ENCODE measurements around the gene LY6G6F. TPM values are rescaled to one million over a fixed set of nuclear protein-coding genes. Genes with fewer than 3 reads are reported as not detected.

The LY6G6F gene
- total RNA-seq, 1 experiment from 2014 or later, result not detected

Other genes starting within 250 kb of the LY6G6F start
- gene MICB, start 208.7 kb upstream of the LY6G6F start, total RNA-seq (2022; extraction: Qiagen RNA extraction; ENCODE audit: low read depth), result 6.2 to 8.4 TPM (median 7.1 TPM) in 5 replicates
- gene MCCD1, start 177.9 kb upstream of the LY6G6F start, total RNA-seq (2022; extraction: Qiagen RNA extraction; ENCODE audit: low read depth), result not detected in 5 replicates
- gene DDX39B, start 164.9 kb upstream of the LY6G6F start, total RNA-seq (2022; extraction: Qiagen RNA extraction; ENCODE audit: low read depth), result 324 to 377 TPM (median 358 TPM) in 5 replicates
- 0.55 to 1.2 TPM (median 0.83 TPM) in 5 replicates for gene ATP6V1G2, start 160.3 kb upstream of the LY6G6F start, total RNA-seq (2022; extraction: Qiagen RNA extraction; ENCODE audit: low read depth)
- 10.4 to 11.2 TPM (median 11.1 TPM) in 5 replicates for gene NFKBIL1, start 159.3 kb upstream of the LY6G6F start, total RNA-seq (2022; extraction: Qiagen RNA extraction; ENCODE audit: low read depth)
- 0.17 to 0.34 TPM in 2 of 5 replicates, not detected in the others for gene LTA, start 134.6 kb upstream of the LY6G6F start, total RNA-seq (2022; extraction: Qiagen RNA extraction; ENCODE audit: low read depth)
- gene TNF, start 131.3 kb upstream of the LY6G6F start, total RNA-seq (2022; extraction: Qiagen RNA extraction; ENCODE audit: low read depth), result 0.16 TPM in 1 of 5 replicates, not detected in the others
- gene LTB, start 124.4 kb upstream of the LY6G6F start, total RNA-seq (2022; extraction: Qiagen RNA extraction; ENCODE audit: low read depth), result 0.21 to 0.65 TPM (median 0.29 TPM) in 4 of 5 replicates, not detected in the other
- gene LST1, start 120.6 kb upstream of the LY6G6F start, total RNA-seq (2022; extraction: Qiagen RNA extraction; ENCODE audit: low read depth), result 0.30 to 0.66 TPM in 2 of 5 replicates, not detected in the others
- not detected in 5 replicates for gene NCR3, start 113.9 kb upstream of the LY6G6F start, total RNA-seq (2022; extraction: Qiagen RNA extraction; ENCODE audit: low read depth)
- not detected in 5 replicates for gene AIF1, start 91.6 kb upstream of the LY6G6F start, total RNA-seq (2022; extraction: Qiagen RNA extraction; ENCODE audit: low read depth)
- 66.6 to 89.8 TPM (median 85.0 TPM) in 5 replicates for gene PRRC2A, start 86.2 kb upstream of the LY6G6F start, total RNA-seq (2022; extraction: Qiagen RNA extraction; ENCODE audit: low read depth)
- gene BAG6, start 54.2 kb upstream of the LY6G6F start, total RNA-seq (2022; extraction: Qiagen RNA extraction; ENCODE audit: low read depth), result 114 to 149 TPM (median 138 TPM) in 5 replicates
- gene APOM, start 51.0 kb upstream of the LY6G6F start, total RNA-seq (2022; extraction: Qiagen RNA extraction; ENCODE audit: low read depth), result 2.6 to 4.5 TPM (median 3.1 TPM) in 5 replicates
- gene C6orf47, start 46.1 kb upstream of the LY6G6F start, total RNA-seq (2022; extraction: Qiagen RNA extraction; ENCODE audit: low read depth), result 10.6 to 12.7 TPM (median 12.1 TPM) in 5 replicates
- 8.2 to 10.4 TPM (median 9.7 TPM) in 5 replicates for gene GPANK1, start 41.9 kb upstream of the LY6G6F start, total RNA-seq (2022; extraction: Qiagen RNA extraction; ENCODE audit: low read depth)
- gene CSNK2B, start 40.8 kb upstream of the LY6G6F start, total RNA-seq (2022; extraction: Qiagen RNA extraction; ENCODE audit: low read depth), result 167 to 186 TPM (median 177 TPM) in 5 replicates
- gene LY6G5B, start 36.9 kb upstream of the LY6G6F start, total RNA-seq (2022; extraction: Qiagen RNA extraction; ENCODE audit: low read depth), result 3.6 to 5.4 TPM (median 4.3 TPM) in 5 replicates
- 1.3 to 2.5 TPM (median 1.7 TPM) in 5 replicates for gene LY6G5C, start 25.8 kb upstream of the LY6G6F start, total RNA-seq (2022; extraction: Qiagen RNA extraction; ENCODE audit: low read depth)
- 12.8 to 19.4 TPM (median 18.7 TPM) in 5 replicates for gene ABHD16A, start 3.5 kb upstream of the LY6G6F start, total RNA-seq (2022; extraction: Qiagen RNA extraction; ENCODE audit: low read depth)
- gene LY6G6D, start 8.5 kb downstream of the LY6G6F start, total RNA-seq (2022; extraction: Qiagen RNA extraction; ENCODE audit: low read depth), result not detected in 5 replicates
- 0.14 TPM in 1 of 5 replicates, not detected in the others for gene LY6G6C, start 14.9 kb downstream of the LY6G6F start, total RNA-seq (2022; extraction: Qiagen RNA extraction; ENCODE audit: low read depth)
- gene MPIG6B, start 16.5 kb downstream of the LY6G6F start, total RNA-seq (2022; extraction: Qiagen RNA extraction; ENCODE audit: low read depth), result not detected in 5 replicates
- 26.8 to 31.8 TPM (median 27.9 TPM) in 5 replicates for gene DDAH2, start 22.4 kb downstream of the LY6G6F start, total RNA-seq (2022; extraction: Qiagen RNA extraction; ENCODE audit: low read depth)
- 486 to 498 TPM (median 493 TPM) in 5 replicates for gene CLIC1, start 29.7 kb downstream of the LY6G6F start, total RNA-seq (2022; extraction: Qiagen RNA extraction; ENCODE audit: low read depth)
- 10.5 to 13.8 TPM (median 12.5 TPM) in 5 replicates for gene MSH5, start 33.1 kb downstream of the LY6G6F start, total RNA-seq (2022; extraction: Qiagen RNA extraction; ENCODE audit: low read depth)
- 1.6 to 3.9 TPM (median 3.7 TPM) in 5 replicates for gene SAPCD1, start 55.8 kb downstream of the LY6G6F start, total RNA-seq (2022; extraction: Qiagen RNA extraction; ENCODE audit: low read depth)
- gene VWA7, start 70.5 kb downstream of the LY6G6F start, total RNA-seq (2022; extraction: Qiagen RNA extraction; ENCODE audit: low read depth), result 1.2 to 2.0 TPM (median 1.5 TPM) in 5 replicates
- 47.4 to 59.1 TPM (median 53.3 TPM) in 5 replicates for gene VARS1, start 88.9 kb downstream of the LY6G6F start, total RNA-seq (2022; extraction: Qiagen RNA extraction; ENCODE audit: low read depth)
- gene LSM2, start 100.1 kb downstream of the LY6G6F start, total RNA-seq (2022; extraction: Qiagen RNA extraction; ENCODE audit: low read depth), result 52.2 to 66.7 TPM (median 61.9 TPM) in 5 replicates
- 0.82 to 1.5 TPM (median 1.3 TPM) in 5 replicates for gene HSPA1L, start 108.4 kb downstream of the LY6G6F start, total RNA-seq (2022; extraction: Qiagen RNA extraction; ENCODE audit: low read depth)
- gene HSPA1A, start 108.7 kb downstream of the LY6G6F start, total RNA-seq (2022; extraction: Qiagen RNA extraction; ENCODE audit: low read depth), result 148 to 264 TPM (median 205 TPM) in 5 replicates
- gene HSPA1B, start 120.9 kb downstream of the LY6G6F start, total RNA-seq (2022; extraction: Qiagen RNA extraction; ENCODE audit: low read depth), result 116 to 191 TPM (median 162 TPM) in 5 replicates
- 24.9 to 34.9 TPM (median 25.5 TPM) in 5 replicates for gene NEU1, start 156.0 kb downstream of the LY6G6F start, total RNA-seq (2022; extraction: Qiagen RNA extraction; ENCODE audit: low read depth)
- gene SLC44A4, start 172.1 kb downstream of the LY6G6F start, total RNA-seq (2022; extraction: Qiagen RNA extraction; ENCODE audit: low read depth), result 0.05 to 0.21 TPM in 2 of 5 replicates, not detected in the others
- gene EHMT2, start 190.8 kb downstream of the LY6G6F start, total RNA-seq (2022; extraction: Qiagen RNA extraction; ENCODE audit: low read depth), result 23.1 to 27.6 TPM (median 27.1 TPM) in 5 replicates
- gene ZBTB12, start 195.2 kb downstream of the LY6G6F start, total RNA-seq (2022; extraction: Qiagen RNA extraction; ENCODE audit: low read depth), result 3.1 to 4.0 TPM (median 3.5 TPM) in 5 replicates
- gene C2, start 220.9 kb downstream of the LY6G6F start, total RNA-seq (2022; extraction: Qiagen RNA extraction; ENCODE audit: low read depth), result 0.07 to 0.43 TPM (median 0.23 TPM) in 5 replicates
- 1.6 to 3.3 TPM (median 2.4 TPM) in 5 replicates for gene CFB, start 239.2 kb downstream of the LY6G6F start, total RNA-seq (2022; extraction: Qiagen RNA extraction; ENCODE audit: low read depth)

Measured in A549 treated with GW870086 at 1 μM for 4 hours (cell line).